ENCODE results near the gene RGS16.

The RGS16 gene

DNA sequence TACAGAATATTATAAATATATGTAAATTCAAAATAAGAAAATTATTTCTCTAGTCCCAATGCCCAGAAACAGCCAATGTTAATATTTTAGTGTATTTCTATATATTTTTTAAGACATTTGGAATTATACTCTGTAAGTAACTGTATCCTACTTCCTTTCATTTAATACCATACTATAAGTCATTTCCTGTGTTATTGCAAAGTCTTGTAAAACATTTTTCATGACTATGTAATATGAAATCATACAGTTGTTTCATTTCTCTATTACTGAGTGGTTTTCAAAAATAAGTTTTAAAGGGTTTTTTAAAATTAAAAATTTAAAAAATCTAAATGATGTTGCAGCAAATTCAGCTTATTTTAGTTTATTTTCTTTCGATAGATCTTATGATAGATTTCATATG is 17.1 kb downstream of the RGS16 start:
- H3K4me1 Mint-ChIP-seq: peaks cover 55% of the 10 kb centered on the region
- H3K27ac Mint-ChIP-seq: no peak overlapping the region
- H3K36me3 Mint-ChIP-seq: peaks cover 14% of the 10 kb centered on the region
- DNase-seq (ENCODE audit: low spot score in 2 of 2) (no peak), ATAC-seq (no peak)
- no peaks in the 10 kb centered on the region for H3K9me3 Mint-ChIP-seq
- no peak overlapping the region for H3K4me3 Mint-ChIP-seq

- H3K9me3 Mint-ChIP-seq: no peaks in the 10 kb centered on the region
- H3K4me1 Mint-ChIP-seq: peaks cover 55% of the 10 kb centered on the region
- no peak overlapping the region for H3K27ac Mint-ChIP-seq
- ATAC-seq: no peak
- DNase-seq (ENCODE audit: low spot score in 2 of 2): peak in 1 of 2 donors; percentile 29
- no peak overlapping the region for H3K4me3 Mint-ChIP-seq
- peaks cover 21% of the 10 kb centered on the region for H3K36me3 Mint-ChIP-seq
Measured at GRCh38 chr1:182586380-182586779, 17.8 kb downstream of the RGS16 start.

GRCh38 chr1:182584746-182585145 is 19.4 kb downstream of the RGS16 start:
- Mint-ChIP-seq H3K4me3 (no peak overlapping the region), H3K36me3 (peaks cover 37% of the 10 kb centered on the region), H3K27ac (no peak overlapping the region), H3K4me1 (peaks cover 55% of the 10 kb centered on the region), H3K9me3 (no peaks in the 10 kb centered on the region)
- no peak for DNase-seq (ENCODE audit: low spot score in 2 of 2)
- ATAC-seq: no peak

DNA sequence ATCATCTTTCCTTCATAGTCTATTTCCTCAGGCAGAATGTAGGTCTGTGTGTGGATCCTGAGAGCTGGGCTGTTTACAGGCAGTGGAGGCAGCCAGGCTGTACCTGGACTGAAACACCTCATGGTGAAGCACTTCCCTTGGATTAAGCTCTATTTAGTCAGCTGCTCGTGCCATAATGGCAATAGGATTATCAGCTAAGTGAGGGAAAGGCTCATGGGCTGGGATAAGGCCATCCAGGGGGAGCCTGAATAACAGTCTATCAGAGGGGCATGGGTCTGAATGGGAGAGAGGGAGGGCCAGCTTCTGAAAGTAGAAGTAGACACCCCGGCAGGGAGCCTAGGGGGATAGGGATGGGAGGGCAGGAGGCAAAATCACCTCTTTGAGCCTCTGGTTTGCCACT is 23.5 kb downstream of the RGS16 start:
- H3K36me3 Mint-ChIP-seq: peaks cover 77% of the 10 kb centered on the region
- no peak overlapping the region for H3K4me3 Mint-ChIP-seq
- no peaks in the 10 kb centered on the region for H3K9me3 Mint-ChIP-seq
- peaks cover 34% of the 10 kb centered on the region for H3K4me1 Mint-ChIP-seq
- H3K27ac Mint-ChIP-seq: peak overlapping the region; percentile 17
- ATAC-seq (no peak), DNase-seq (ENCODE audit: low spot score in 2 of 2) (peak in 1 of 2 donors; percentile 40)

DNA sequence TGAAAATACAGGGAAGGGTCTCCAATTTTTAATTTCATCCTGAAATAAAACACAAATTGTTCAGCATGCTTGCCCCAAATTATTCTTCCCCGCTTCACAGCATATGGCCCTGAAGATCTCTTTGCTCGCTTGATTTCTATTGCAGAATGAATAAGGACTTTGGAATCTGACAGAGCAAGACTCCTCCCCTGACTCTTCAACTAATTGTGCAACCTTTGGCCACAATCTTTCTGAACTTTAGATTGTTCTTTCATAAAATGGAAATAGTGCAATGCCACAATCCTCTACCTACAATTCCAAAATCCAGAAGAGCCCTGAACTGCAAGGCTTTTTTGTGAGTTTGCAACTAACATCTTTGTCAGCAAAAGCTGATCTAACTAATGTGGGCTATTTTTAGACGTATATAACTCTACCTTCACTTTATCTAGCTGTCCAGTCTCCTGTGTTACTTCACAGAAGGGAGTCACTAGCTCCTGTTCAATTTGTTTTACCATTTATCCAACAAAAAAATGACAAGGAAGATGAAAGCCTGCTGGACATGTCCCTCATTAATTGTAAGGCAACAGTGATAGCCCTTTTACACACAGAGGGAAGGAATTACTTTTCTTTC is 28.5 kb downstream of the RGS16 start:
- DNase-seq (ENCODE audit: low spot score in 2 of 2) (no peak), ATAC-seq (no peak)
- H3K36me3 Mint-ChIP-seq: peaks cover 56% of the 10 kb centered on the region
- H3K9me3 Mint-ChIP-seq: no peaks in the 10 kb centered on the region
- H3K4me3 Mint-ChIP-seq: no peak overlapping the region
- no peak overlapping the region for H3K27ac Mint-ChIP-seq
- peaks cover 6% of the 10 kb centered on the region for H3K4me1 Mint-ChIP-seq

DNA sequence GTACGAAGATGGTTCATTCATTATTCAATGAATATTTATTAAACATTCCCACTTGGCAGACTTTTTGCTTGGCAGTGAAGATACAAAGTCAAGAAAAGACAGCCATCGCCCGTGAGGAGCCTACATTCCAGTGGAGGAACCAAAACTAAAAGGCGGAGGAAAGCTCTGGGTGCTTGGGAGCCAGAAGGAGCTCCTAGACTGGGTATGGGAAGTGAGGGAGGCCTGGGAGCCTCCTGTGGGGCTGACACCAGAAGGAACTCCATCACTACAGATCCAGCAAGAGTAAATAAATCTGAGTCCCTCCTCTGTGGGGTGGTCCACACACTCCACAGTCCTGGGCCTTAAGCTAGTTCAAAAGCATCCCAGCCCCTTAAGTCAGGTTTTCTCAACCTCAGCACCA is 30.0 kb downstream of the RGS16 start:
- ATAC-seq: no peak
- DNase-seq (ENCODE audit: low spot score in 2 of 2): no peak
- H3K36me3 Mint-ChIP-seq: peaks cover 42% of the 10 kb centered on the region
- no peak overlapping the region for H3K27ac Mint-ChIP-seq
- H3K4me1 Mint-ChIP-seq: peaks cover 3% of the 10 kb centered on the region
- H3K4me3 Mint-ChIP-seq: no peak overlapping the region
- no peaks in the 10 kb centered on the region for H3K9me3 Mint-ChIP-seq

DNA sequence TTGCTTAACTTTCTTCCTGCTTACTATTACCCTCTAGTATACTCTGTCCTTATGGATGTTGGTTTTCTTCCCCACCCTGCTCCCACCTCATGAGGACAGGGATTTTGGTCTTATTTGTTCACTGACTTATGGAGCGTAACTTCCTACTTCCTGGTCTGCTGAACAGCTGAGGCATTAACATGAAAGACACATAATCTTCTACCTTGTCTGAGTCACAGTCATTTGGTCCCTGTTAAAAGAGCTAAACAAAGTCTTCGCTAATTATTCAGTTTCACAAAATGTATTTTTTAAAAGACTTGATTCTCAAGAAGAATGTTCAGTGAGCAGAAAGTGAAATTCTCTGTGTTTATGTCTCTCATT is 33.6 kb downstream of the RGS16 start:
- H3K9me3 Mint-ChIP-seq: no peaks in the 10 kb centered on the region
- ATAC-seq: no peak
- H3K4me3 Mint-ChIP-seq: no peak overlapping the region
- no peaks in the 10 kb centered on the region for H3K4me1 Mint-ChIP-seq
- DNase-seq (ENCODE audit: low spot score in 2 of 2): no peak
- no peak overlapping the region for H3K27ac Mint-ChIP-seq
- peaks cover 6% of the 10 kb centered on the region for H3K36me3 Mint-ChIP-seq

- peaks cover under 1% of the 10 kb centered on the region for H3K36me3 Mint-ChIP-seq
- ATAC-seq (no peak), DNase-seq (ENCODE audit: low spot score in 2 of 2) (peak in 1 of 2 donors; percentile 35)
- H3K4me3 Mint-ChIP-seq: no peak overlapping the region
- no peaks in the 10 kb centered on the region for H3K9me3 Mint-ChIP-seq
- no peak overlapping the region for H3K27ac Mint-ChIP-seq
- no peaks in the 10 kb centered on the region for H3K4me1 Mint-ChIP-seq
Measured at GRCh38 chr1:182569939-182570610, 34.1 kb downstream of the RGS16 start.

DNA sequence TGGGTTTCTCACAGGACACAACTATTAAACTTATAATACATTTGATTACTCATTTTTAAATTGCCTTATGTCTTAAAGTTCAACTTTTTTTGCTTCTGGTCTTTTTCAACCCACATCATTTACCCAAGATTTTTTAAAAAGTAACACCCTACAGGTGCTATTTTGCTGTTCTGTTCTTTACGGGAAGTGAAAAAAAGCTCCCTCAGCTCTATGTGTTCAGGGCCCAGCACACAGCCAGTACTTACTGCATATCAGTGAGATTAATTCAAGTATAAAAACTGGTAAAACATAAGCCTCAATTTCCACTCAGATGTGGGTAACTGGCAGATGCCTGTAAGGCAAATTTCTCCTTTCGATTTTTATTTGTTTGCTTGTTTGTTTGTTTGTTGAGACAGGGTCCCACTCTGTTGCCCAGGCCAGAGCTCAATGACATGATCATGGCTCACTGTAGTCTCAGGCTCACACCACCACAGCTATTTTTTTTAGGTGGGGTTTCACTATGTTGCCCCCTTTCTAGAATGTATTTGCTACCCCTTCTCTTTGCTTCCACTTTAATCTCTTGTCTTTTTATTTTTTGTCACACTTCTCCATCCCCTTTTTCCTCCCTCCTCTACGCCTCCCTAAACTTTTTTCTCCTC is 35.4 kb downstream of the RGS16 start:
- no peak overlapping the region for H3K4me3 Mint-ChIP-seq
- ATAC-seq: no peak
- no peaks in the 10 kb centered on the region for H3K4me1 Mint-ChIP-seq
- no peak overlapping the region for H3K27ac Mint-ChIP-seq
- H3K9me3 Mint-ChIP-seq: no peaks in the 10 kb centered on the region
- H3K36me3 Mint-ChIP-seq: no peaks in the 10 kb centered on the region
- no peak for DNase-seq (ENCODE audit: low spot score in 2 of 2)

DNA sequence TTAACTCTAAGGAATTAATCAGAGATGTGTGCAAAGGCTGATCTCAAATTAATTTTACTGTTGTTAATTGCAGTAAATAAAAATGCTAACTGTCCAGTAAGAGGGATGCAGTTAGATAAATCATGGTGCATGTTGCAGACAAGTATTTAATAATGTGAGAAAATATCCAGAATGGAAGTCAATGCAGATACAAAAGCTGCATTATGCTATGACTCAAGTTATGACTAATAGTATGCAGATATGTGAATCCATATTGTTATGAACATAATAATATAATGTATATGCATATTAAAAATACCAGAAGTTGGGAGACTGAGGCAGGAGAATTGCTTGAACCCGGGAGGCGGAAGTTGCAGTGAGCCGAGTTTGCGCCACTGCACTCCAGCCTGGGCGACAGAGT is 36.6 kb downstream of the RGS16 start:
- Mint-ChIP-seq H3K27ac (no peak overlapping the region), H3K9me3 (no peaks in the 10 kb centered on the region), H3K4me1 (no peaks in the 10 kb centered on the region), H3K4me3 (no peak overlapping the region), H3K36me3 (no peaks in the 10 kb centered on the region)
- ATAC-seq (no peak), DNase-seq (ENCODE audit: low spot score in 2 of 2) (no peak)

DNA sequence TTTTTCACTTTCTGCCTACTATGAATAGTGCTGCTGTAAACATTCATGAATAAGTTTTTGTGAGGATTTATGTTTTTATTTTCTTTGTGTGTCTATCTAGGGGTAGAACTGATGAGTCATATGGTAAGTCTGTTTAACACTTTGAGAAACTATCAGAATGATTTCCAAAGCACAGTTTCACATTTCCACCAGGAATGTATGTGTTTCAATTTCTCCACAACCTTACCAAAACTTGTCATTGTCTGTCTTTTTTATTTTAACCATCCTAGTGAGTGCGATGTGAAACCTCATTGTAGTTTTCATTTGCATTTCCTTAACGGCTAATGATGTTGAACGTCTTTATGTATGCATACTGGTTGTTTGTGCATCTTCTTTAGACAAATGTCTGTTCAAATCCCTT is 38.7 kb downstream of the RGS16 start:
- DNase-seq (ENCODE audit: low spot score in 2 of 2) (no peak), ATAC-seq (no peak)
- Mint-ChIP-seq H3K4me3 (no peak overlapping the region), H3K9me3 (no peaks in the 10 kb centered on the region), H3K36me3 (no peaks in the 10 kb centered on the region), H3K27ac (no peak overlapping the region), H3K4me1 (no peaks in the 10 kb centered on the region)

- ATAC-seq: no peak
- H3K9me3 Mint-ChIP-seq: no peaks in the 10 kb centered on the region
- H3K4me3 Mint-ChIP-seq: no peak overlapping the region
- H3K36me3 Mint-ChIP-seq: no peaks in the 10 kb centered on the region
- no peak for DNase-seq (ENCODE audit: low spot score in 2 of 2)
- H3K4me1 Mint-ChIP-seq: no peaks in the 10 kb centered on the region
- no peak overlapping the region for H3K27ac Mint-ChIP-seq
Measured at GRCh38 chr1:182564406-182565004, 39.7 kb downstream of the RGS16 start.

GRCh38 chr1:182563095-182563494 is 41.1 kb downstream of the RGS16 start:
- H3K27ac Mint-ChIP-seq: no peak overlapping the region
- H3K4me1 Mint-ChIP-seq: no peaks in the 10 kb centered on the region
- H3K36me3 Mint-ChIP-seq: no peaks in the 10 kb centered on the region
- DNase-seq (ENCODE audit: low spot score in 2 of 2) (no peak), ATAC-seq (peak; percentile 50)
- no peaks in the 10 kb centered on the region for H3K9me3 Mint-ChIP-seq
- H3K4me3 Mint-ChIP-seq: no peak overlapping the region

- no peaks in the 10 kb centered on the region for H3K36me3 Mint-ChIP-seq
- no peaks in the 10 kb centered on the region for H3K9me3 Mint-ChIP-seq
- H3K27ac Mint-ChIP-seq: no peak overlapping the region
- ATAC-seq: no peak
- H3K4me1 Mint-ChIP-seq: no peaks in the 10 kb centered on the region
- no peak overlapping the region for H3K4me3 Mint-ChIP-seq
- DNase-seq (ENCODE audit: low spot score in 2 of 2): no peak
Measured at GRCh38 chr1:182561456-182561855, 42.7 kb downstream of the RGS16 start.

- Mint-ChIP-seq H3K27ac (no peak overlapping the region), H3K36me3 (no peaks in the 10 kb centered on the region), H3K4me3 (no peak overlapping the region), H3K9me3 (no peaks in the 10 kb centered on the region), H3K4me1 (no peaks in the 10 kb centered on the region)
- no peak for ATAC-seq
- no peak for DNase-seq (ENCODE audit: low spot score in 2 of 2)
Measured at GRCh38 chr1:182560392-182560984, 43.7 kb downstream of the RGS16 start.

Measured in stimulated activated effector memory CD8-positive, alpha-beta T cell treated with anti-CD3 and anti-CD28 coated beads, Interleukin-12 subunit alpha, Interleukin-12 subunit beta, amount 100 ng/mL, for 72 hours (primary cell).